ENCODE results near the gene PDHA1.

The PDHA1 gene

GRCh38 chrX:19372547-19373331 is 29.0 kb downstream of the PDHA1 start:
- peak in 4 of 10 donors; percentile 5 to 80 (median 12) for DNase-seq
- intact Hi-C loops (cut with DNase I) = loop anchor here (2.0 to 10.0 kb wide), 2 partner anchors 162 to 516 kb away; no protein-coding TSS in a partner anchor

- peak in 2 of 10 donors; percentile 68 to 74 for DNase-seq
- intact Hi-C loops (cut with DNase I) = loop anchor here (2.0 to 10.0 kb wide), 2 partner anchors 161 to 515 kb away; no protein-coding TSS in a partner anchor
These were observed 29.7 kb downstream of the PDHA1 start for GRCh38 chrX:19373351-19373891.

- intact Hi-C loops (cut with DNase I) = loop anchor here (10.0 kb wide), 1 partner anchor 159 kb away; no protein-coding TSS in a partner anchor
- peak in 1 of 10 donors; percentile 67 for DNase-seq
These were observed 31.8 kb downstream of the PDHA1 start for GRCh38 chrX:19375546-19375945.

- DNase-seq = peak in 1 of 10 donors; percentile 43
- intact Hi-C loops (cut with DNase I) = loop anchor here (10.0 kb wide), 1 partner anchor 157 kb away; no protein-coding TSS in a partner anchor
These were observed 34.1 kb downstream of the PDHA1 start for GRCh38 chrX:19377799-19378198.

GRCh38 chrX:19381326-19381725 is 37.6 kb downstream of the PDHA1 start:
- intact Hi-C loops (cut with DNase I) = no loop called here
- no peak for DNase-seq

- peak in 6 of 10 donors; percentile 32 to 88 (median 52) for DNase-seq
- intact Hi-C loops (cut with DNase I) = no loop called here
These were observed 38.9 kb downstream of the PDHA1 start for GRCh38 chrX:19382555-19383145.

GRCh38 chrX:19386679-19387078 is 43.0 kb downstream of the PDHA1 start:
- intact Hi-C loops (cut with DNase I) = no loop called here
- no peak for DNase-seq

- DNase-seq = no peak
- intact Hi-C loops (cut with DNase I) = no loop called here
These were observed 44.4 kb downstream of the PDHA1 start for GRCh38 chrX:19388064-19388679.

- DNase-seq = no peak
- intact Hi-C loops (cut with DNase I) = no loop called here
These were observed 45.0 kb downstream of the PDHA1 start for GRCh38 chrX:19388741-19389140.

- no peak for DNase-seq
- intact Hi-C loops (cut with DNase I) = no loop called here
These were observed 45.6 kb downstream of the PDHA1 start for GRCh38 chrX:19389227-19389845.

GRCh38 chrX:19392078-19392477 is 48.4 kb downstream of the PDHA1 start:
- no peak for DNase-seq
- intact Hi-C loops (cut with DNase I) = no loop called here

- intact Hi-C loops (cut with DNase I) = no loop called here
- no peak for DNase-seq
These were observed 49.0 kb downstream of the PDHA1 start for GRCh38 chrX:19392703-19393102.

- intact Hi-C loops (cut with DNase I) = no loop called here
- DNase-seq = no peak
These were observed 60.0 kb downstream of the PDHA1 start for GRCh38 chrX:19403696-19404095.

GRCh38 chrX:19410259-19410658 is 66.5 kb downstream of the PDHA1 start:
- no peak for DNase-seq
- intact Hi-C loops (cut with DNase I) = no loop called here

All from posterior cingulate gyrus (tissue), 11 donors.